Activated CD4-positive, alpha-beta memory T cell treated with anti-CD3 and anti-CD28 coated beads, Interleukin-2, amount 10 ng/mL, durations not matched to agents 7 days and 5 days (primary cell): Measurements from ENCODE around the gene ACTR2. TPM values are rescaled to one million over a fixed set of nuclear protein-coding genes. Genes with fewer than 3 reads are reported as not detected.
"Not testable (repeated sequence)": the region's sequence is repeated elsewhere in the genome, so short reads cannot be mapped to it uniquely, and the experiment has no call there.

Source experiments
- CTCF ChIA-PET: fragments of 350-600 bp; sonication (Branson Sonifier 250); formaldehyde crosslinking; loops from one replicate; lab custom pipeline; 2021; ENCODE audit warnings: antibody characterized with exemption, inconsistent platforms; lab: Charles Lee
- POLR2A ChIA-PET: fragments of 350-600 bp; sonication (Branson Sonifier 250); formaldehyde crosslinking; loops from one replicate; lab custom pipeline; 2021; ENCODE audit warnings: antibody characterized with exemption; lab: Charles Lee
- DNase-seq: peaks from one replicate; pipeline ENCODE4 v3.0.0-alpha.2; 2020
- H3K27ac Mint-ChIP-seq: one replicate; pipeline ENCODE4 v1.8.0; 2021; ENCODE audit warnings: mild to moderate bottlenecking, mixed read lengths
- H3K27me3 Mint-ChIP-seq: one replicate; pipeline ENCODE4 v1.8.0; 2021; ENCODE audit warnings: mixed read lengths
- H3K36me3 Mint-ChIP-seq: one replicate; pipeline ENCODE4 v1.8.0; 2021; ENCODE audit warnings: low read depth, mixed read lengths
- H3K4me1 Mint-ChIP-seq: one replicate; pipeline ENCODE4 v1.8.0; 2021; ENCODE audit warnings: mixed read lengths
- H3K4me3 Mint-ChIP-seq: one replicate; pipeline ENCODE4 v1.8.0; 2021; ENCODE audit warnings: mild to moderate bottlenecking, mixed read lengths
- H3K9me3 Mint-ChIP-seq: one replicate; pipeline ENCODE4 v1.8.0; 2021; ENCODE audit warnings: mixed read lengths
- total RNA-seq, 2 experiments: library from RNA; stranded (reverse); gene quantifications; one replicate each; pipeline ENCODE4 v1.2.3, GENCODE V29; 2021

The ACTR2 gene
- total RNA-seq, 2 experiments from 2014 or later = 514 to 517 TPM

- CTCF ChIA-PET = interaction anchor here (0.8 to 1.8 kb wide), 4 partner anchors 13 to 146 kb away, joined by 3 to 5 read pairs (median 4); partner anchors contain the start of gene ACTR2
- no peak overlapping the region for H3K4me3 Mint-ChIP-seq
- DNase-seq = no peak
- H3K4me1 Mint-ChIP-seq = peaks cover 8% of the 10 kb centered on the region
- POLR2A ChIA-PET = interaction anchor here (1.1 to 1.6 kb wide), 2 partner anchors 14 to 16 kb away, joined by 4 to 5 read pairs; partner anchors contain the start of gene ACTR2
- H3K36me3 Mint-ChIP-seq = no peaks in the 10 kb centered on the region
- no peaks in the 10 kb centered on the region for H3K9me3 Mint-ChIP-seq
- no peaks in the 10 kb centered on the region for H3K27me3 Mint-ChIP-seq
- H3K27ac Mint-ChIP-seq = no peak overlapping the region
Measured at GRCh38 chr2:65212115-65212514, 15.5 kb upstream of the ACTR2 start.

- no peak overlapping the region for H3K4me3 Mint-ChIP-seq
- peaks cover 8% of the 10 kb centered on the region for H3K4me1 Mint-ChIP-seq
- H3K36me3 Mint-ChIP-seq = no peaks in the 10 kb centered on the region
- no peak for DNase-seq
- POLR2A ChIA-PET = interaction anchor here (1.1 to 1.6 kb wide), 2 partner anchors 14 to 15 kb away, joined by 4 to 5 read pairs; partner anchors contain the start of gene ACTR2
- CTCF ChIA-PET = interaction anchor here (0.8 to 1.8 kb wide), 4 partner anchors 13 to 147 kb away, joined by 3 to 5 read pairs (median 4); partner anchors contain the start of gene ACTR2
- no peaks in the 10 kb centered on the region for H3K9me3 Mint-ChIP-seq
- H3K27me3 Mint-ChIP-seq = no peaks in the 10 kb centered on the region
- no peak overlapping the region for H3K27ac Mint-ChIP-seq
Measured at GRCh38 chr2:65212619-65213018, 15.0 kb upstream of the ACTR2 start.

GRCh38 chr2:65213035-65213434 lies 14.6 kb upstream of the ACTR2 start:
- CTCF ChIA-PET = interaction anchor here (0.8 to 1.8 kb wide), 3 partner anchors 12 to 147 kb away, joined by 3 to 5 read pairs (median 4); no protein-coding TSS in a partner anchor
- POLR2A ChIA-PET = interaction anchor here (1.1 to 1.6 kb wide), 2 partner anchors 13 to 15 kb away, joined by 4 to 5 read pairs; partner anchors contain the start of gene ACTR2
- no peaks in the 10 kb centered on the region for H3K27me3 Mint-ChIP-seq
- no peak overlapping the region for H3K4me3 Mint-ChIP-seq
- DNase-seq = no peak
- peaks cover 8% of the 10 kb centered on the region for H3K4me1 Mint-ChIP-seq
- H3K9me3 Mint-ChIP-seq = no peaks in the 10 kb centered on the region
- no peak overlapping the region for H3K27ac Mint-ChIP-seq
- peaks cover 3% of the 10 kb centered on the region for H3K36me3 Mint-ChIP-seq

GRCh38 chr2:65214361-65214760 lies 13.3 kb upstream of the ACTR2 start:
- no peaks in the 10 kb centered on the region for H3K27me3 Mint-ChIP-seq
- H3K36me3 Mint-ChIP-seq = peaks cover 9% of the 10 kb centered on the region
- POLR2A ChIA-PET = interaction anchor here (0.7 kb wide), 1 partner anchor 13 kb away, joined by 3 read pairs; no protein-coding TSS in a partner anchor
- no peak for DNase-seq
- no peak overlapping the region for H3K27ac Mint-ChIP-seq
- H3K4me1 Mint-ChIP-seq = peaks cover 8% of the 10 kb centered on the region
- no peaks in the 10 kb centered on the region for H3K9me3 Mint-ChIP-seq
- CTCF ChIA-PET = no interaction called here
- H3K4me3 Mint-ChIP-seq = no peak overlapping the region

GRCh38 chr2:65214843-65215242 lies 12.8 kb upstream of the ACTR2 start:
- Mint-ChIP-seq H3K27me3 (no peaks in the 10 kb centered on the region), H3K4me3 (no peak overlapping the region), H3K27ac (no peak overlapping the region), H3K9me3 (no peaks in the 10 kb centered on the region), H3K4me1 (peaks cover 8% of the 10 kb centered on the region), H3K36me3 (peaks cover 10% of the 10 kb centered on the region)
- DNase-seq = no peak
- POLR2A ChIA-PET = interaction anchor here (3.3 kb wide), 1 partner anchor 12 kb away, joined by 29 read pairs; the partner anchor contains the start of gene ACTR2
- CTCF ChIA-PET = no interaction called here

- peaks cover 13% of the 10 kb centered on the region for H3K36me3 Mint-ChIP-seq
- H3K27ac Mint-ChIP-seq = no peak overlapping the region
- no peak overlapping the region for H3K4me3 Mint-ChIP-seq
- ChIA-PET POLR2A (interaction anchor here (1.1 to 3.3 kb wide), 3 partner anchors 11 to 86 kb away, joined by 3 to 29 read pairs (median 4); partner anchors contain the start of genes ACTR2 and RAB1A), CTCF (interaction anchor here (0.7 to 1.2 kb wide), 3 partner anchors 11 to 47 kb away, joined by 3 read pairs; no protein-coding TSS in a partner anchor)
- H3K4me1 Mint-ChIP-seq = peaks cover 8% of the 10 kb centered on the region
- no peaks in the 10 kb centered on the region for H3K9me3 Mint-ChIP-seq
- DNase-seq = no peak
- no peaks in the 10 kb centered on the region for H3K27me3 Mint-ChIP-seq
Measured at GRCh38 chr2:65215946-65216345, 11.7 kb upstream of the ACTR2 start.

- H3K4me1 Mint-ChIP-seq = peaks cover 11% of the 10 kb centered on the region
- H3K36me3 Mint-ChIP-seq = peaks cover 13% of the 10 kb centered on the region
- H3K27ac Mint-ChIP-seq = no peak overlapping the region
- H3K9me3 Mint-ChIP-seq = no peaks in the 10 kb centered on the region
- DNase-seq = no peak
- ChIA-PET CTCF (interaction anchor here (1.2 kb wide), 1 partner anchor 34 kb away, joined by 3 read pairs; no protein-coding TSS in a partner anchor), POLR2A (no interaction called here)
- H3K4me3 Mint-ChIP-seq = no peak overlapping the region
- H3K27me3 Mint-ChIP-seq = no peaks in the 10 kb centered on the region
Measured at GRCh38 chr2:65220432-65221131, 7.0 kb upstream of the ACTR2 start.

GRCh38 chr2:65221275-65221674 lies 6.4 kb upstream of the ACTR2 start:
- H3K4me3 Mint-ChIP-seq, POLR2A ChIA-PET, H3K27me3 Mint-ChIP-seq, DNase-seq, H3K4me1 Mint-ChIP-seq, H3K9me3 Mint-ChIP-seq, H3K27ac Mint-ChIP-seq: not testable (repeated sequence)
- H3K36me3 Mint-ChIP-seq = peaks cover 13% of the 10 kb centered on the region
- CTCF ChIA-PET = interaction anchor here (1.2 kb wide), 1 partner anchor 34 kb away, joined by 3 read pairs; no protein-coding TSS in a partner anchor

GRCh38 chr2:65227020-65227455 lies 593 bp upstream of the ACTR2 start:
- Mint-ChIP-seq H3K4me1 (peaks cover 40% of the 10 kb centered on the region), H3K36me3 (peaks cover 30% of the 10 kb centered on the region), H3K27me3 (no peaks in the 10 kb centered on the region), H3K4me3 (peak overlapping the region; percentile 96), H3K9me3 (no peaks in the 10 kb centered on the region), H3K27ac (peak overlapping the region; percentile 99)
- peak; percentile 36 for DNase-seq
- POLR2A ChIA-PET = interaction anchor here (0.7 to 3.5 kb wide), 54 partner anchors 10 to 1638 kb away, joined by 3 to 73 read pairs (median 5); partner anchors contain the start of genes AFTPH, CEP68, MDH1 and RAB1A
- CTCF ChIA-PET = interaction anchor here (0.6 to 3.2 kb wide), 11 partner anchors 10 to 292 kb away, joined by 3 to 17 read pairs (median 3); partner anchors contain the start of genes CEP68 and RAB1A

GRCh38 chr2:65228263-65228750 lies 676 bp downstream of the ACTR2 start:
- DNase-seq = peak; percentile 49
- ChIA-PET CTCF (interaction anchor here (2.6 kb wide), 1 partner anchor 98 kb away, joined by 17 read pairs; the partner anchor contains the start of gene RAB1A), POLR2A (interaction anchor here (0.9 to 3.5 kb wide), 21 partner anchors 9 to 1388 kb away, joined by 3 to 73 read pairs (median 12); partner anchors contain the start of genes AFTPH, CEP68, RAB1A and SLC1A4)
- Mint-ChIP-seq H3K27ac (peak overlapping the region; percentile 98), H3K4me3 (peak overlapping the region; percentile 96), H3K9me3 (no peaks in the 10 kb centered on the region), H3K27me3 (no peaks in the 10 kb centered on the region), H3K36me3 (peaks cover 35% of the 10 kb centered on the region), H3K4me1 (peaks cover 50% of the 10 kb centered on the region)

GRCh38 chr2:65231121-65231520 lies 3.5 kb downstream of the ACTR2 start:
- Mint-ChIP-seq H3K4me1 (peaks cover 65% of the 10 kb centered on the region), H3K4me3 (peak overlapping the region; percentile 39), H3K27me3 (no peaks in the 10 kb centered on the region), H3K9me3 (no peaks in the 10 kb centered on the region), H3K27ac (peak overlapping the region; percentile 84), H3K36me3 (peaks cover 49% of the 10 kb centered on the region)
- POLR2A ChIA-PET = interaction anchor here (1.2 to 2.5 kb wide), 6 partner anchors 13 to 243 kb away, joined by 3 to 12 read pairs (median 4); partner anchors contain the start of gene RAB1A
- CTCF ChIA-PET = no interaction called here
- DNase-seq = no peak

GRCh38 chr2:65231892-65232477 lies 4.4 kb downstream of the ACTR2 start:
- H3K4me1 Mint-ChIP-seq = peaks cover 60% of the 10 kb centered on the region
- DNase-seq = peak; percentile 29
- H3K27me3 Mint-ChIP-seq = no peaks in the 10 kb centered on the region
- ChIA-PET CTCF (no interaction called here), POLR2A (interaction anchor here (0.8 to 1.5 kb wide), 6 partner anchors 12 to 203 kb away, joined by 3 to 5 read pairs (median 4); partner anchors contain the start of genes CEP68 and RAB1A)
- H3K4me3 Mint-ChIP-seq = peak overlapping the region; percentile 50
- peaks cover 49% of the 10 kb centered on the region for H3K36me3 Mint-ChIP-seq
- no peaks in the 10 kb centered on the region for H3K9me3 Mint-ChIP-seq
- H3K27ac Mint-ChIP-seq = peak overlapping the region; percentile 84
